Transverse colon (tissue), 4 donors: ENCODE data around the gene ECEL1.

ENCODE experiments used
- POLR2A ChIP-seq: fragments of 450-650 bp; IDR thresholded peaks from one replicate; pipeline ENCODE4 v1.6.1; 2016; ENCODE audit warnings: antibody characterized with exemption, mild to moderate bottlenecking, moderate library complexity
- POLR2AphosphoS5 ChIP-seq, 3 donors: sonication (generic); formaldehyde crosslinking; IDR thresholded peaks; one replicate each; pipeline ENCODE4 v1.6.1; 2016; ENCODE audit warnings: antibody characterized with exemption in 3 of 3
- TF ChIP-seq, protein P1 (sequence below), 5 experiments: fragments of 200-600 bp in 3 of 5; fragments of 450-650 bp in 2 of 5; sonication (generic) in 3 of 5; IDR thresholded peaks; 1 replicate in 2 of 5; 2 replicates in 3 of 5; pipeline ENCODE4 v1.5.1; 2016 to 2017; ENCODE audit warnings: antibody characterized with exemption in 5 of 5, inconsistent platforms in 3 of 5, mild to moderate bottlenecking in 2 of 5, moderate library complexity in 1 of 5

GRCh38 chr2:232466221-232466620, 21.4 kb downstream of the ECEL1 start:
- TF ChIP-seq POLR2A (no peak), POLR2AphosphoS5 (IDR thresholded peaks at IDR 0.05) (no peak)
- TF ChIP-seq, protein P1, sequence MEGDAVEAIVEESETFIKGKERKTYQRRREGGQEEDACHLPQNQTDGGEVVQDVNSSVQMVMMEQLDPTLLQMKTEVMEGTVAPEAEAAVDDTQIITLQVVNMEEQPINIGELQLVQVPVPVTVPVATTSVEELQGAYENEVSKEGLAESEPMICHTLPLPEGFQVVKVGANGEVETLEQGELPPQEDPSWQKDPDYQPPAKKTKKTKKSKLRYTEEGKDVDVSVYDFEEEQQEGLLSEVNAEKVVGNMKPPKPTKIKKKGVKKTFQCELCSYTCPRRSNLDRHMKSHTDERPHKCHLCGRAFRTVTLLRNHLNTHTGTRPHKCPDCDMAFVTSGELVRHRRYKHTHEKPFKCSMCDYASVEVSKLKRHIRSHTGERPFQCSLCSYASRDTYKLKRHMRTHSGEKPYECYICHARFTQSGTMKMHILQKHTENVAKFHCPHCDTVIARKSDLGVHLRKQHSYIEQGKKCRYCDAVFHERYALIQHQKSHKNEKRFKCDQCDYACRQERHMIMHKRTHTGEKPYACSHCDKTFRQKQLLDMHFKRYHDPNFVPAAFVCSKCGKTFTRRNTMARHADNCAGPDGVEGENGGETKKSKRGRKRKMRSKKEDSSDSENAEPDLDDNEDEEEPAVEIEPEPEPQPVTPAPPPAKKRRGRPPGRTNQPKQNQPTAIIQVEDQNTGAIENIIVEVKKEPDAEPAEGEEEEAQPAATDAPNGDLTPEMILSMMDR (IDR thresholded peaks at IDR 0.05): no peak
